Prostate gland (tissue), 2 donors: Measurements from ENCODE around the gene ITPR2. TPM values are rescaled to one million over a fixed set of nuclear protein-coding genes. Genes with fewer than 3 reads are reported as not detected.
A peak's percentile ranks its signal among the peaks of the same experiment; 100 is the strongest.

Experiments used
- DNase-seq: peaks from one replicate; pipeline ENCODE4 v3.0.0-alpha.2; 2019; ENCODE audit warnings: low spot score
- H3K27ac ChIP-seq, 2 donors: fragments of 200-600 bp; sonication (generic); 2 replicates each; pipeline ENCODE4 v1.5.1; 2017 to 2019
- H3K27me3 ChIP-seq: fragments of 200-600 bp; sonication (generic); replicated peaks from 2 replicates; pipeline ENCODE4 v1.5.1; 2019; ENCODE audit not compliant: insufficient read depth
- H3K36me3 ChIP-seq, 2 donors: fragments of 200-600 bp; sonication (generic); 1 replicate in 1 of 2; 2 replicates in 1 of 2; pipeline versions ENCODE4 v1.5.1 to v1.8.1; 2017 to 2019
- H3K4me1 ChIP-seq: fragments of 200-600 bp; sonication (generic); replicated peaks from 2 replicates; pipeline ENCODE4 v1.5.1; 2019
- H3K4me3 ChIP-seq, 2 donors: fragments of 200-600 bp; sonication (generic); 2 replicates each; pipeline ENCODE4 v1.5.1; 2017 to 2019
- H3K9me3 ChIP-seq: fragments of 200-600 bp; sonication (generic); 2 replicates; pipeline ENCODE4 v1.5.1; 2017
- CTCF ChIP-seq, 4 experiments: fragments of 200-600 bp in 2 of 4; fragments of 450-650 bp in 2 of 4; sonication (generic) in 2 of 4; IDR thresholded peaks; 1 replicate in 3 of 4; 2 replicates in 1 of 4; pipeline ENCODE4 v1.5.1; 2016 to 2019; ENCODE audit warnings: antibody characterized with exemption in 4 of 4, mild to moderate bottlenecking in 2 of 4, moderate library complexity in 2 of 4
- POLR2A ChIP-seq: fragments of 450-650 bp; IDR thresholded peaks from one replicate; pipeline ENCODE4 v1.6.1; 2016; ENCODE audit warnings: antibody characterized with exemption, mild to moderate bottlenecking
- POLR2AphosphoS5 ChIP-seq: sonication (generic); formaldehyde crosslinking; IDR thresholded peaks from one replicate; pipeline ENCODE4 v1.6.1; 2017; ENCODE audit warnings: antibody characterized with exemption
- WGBS: methylation state at CpG from one replicate; pipeline ENCODE4 v1.1.5; 2018; 5-methylcytosine and 5-hydroxymethylcytosine counted together
- intact Hi-C: fragments of 100-400 bp; cut with DNase I; formaldehyde crosslinking; loops from one replicate; pipeline ENCODE4 v1.14.2; 2022
- total RNA-seq, 2 donors: library from RNA; depleted of rRNA; stranded (reverse); fragments of >200 nt; gene quantifications; one replicate each; pipeline ENCODE4 v1.1.0, GENCODE V29; 2016

ITPR2 gene
- total RNA-seq, 2 donors from 2014 or later, result 30.0 to 44.4 TPM

GRCh38 chr12:26629864-26630263, 203.1 kb downstream of the ITPR2 start:
- H3K4me3 ChIP-seq, result no peak overlapping the region
- no peak overlapping the region for H3K27ac ChIP-seq
- H3K36me3 ChIP-seq, result no peaks in the 10 kb centered on the region
- 22% methylated on average over 1 of the region's 1 CpG for whole genome bisulfite sequencing
- no peaks in the 10 kb centered on the region for H3K4me1 ChIP-seq
- no peaks in the 10 kb centered on the region for H3K27me3 ChIP-seq
- intact Hi-C loops, result no loop called here
- TF ChIP-seq POLR2A, result no peak
- peak in 1 of 4 experiments; percentile 16 for TF ChIP-seq CTCF (IDR thresholded peaks at IDR 0.05)
- no peak for DNase-seq
- H3K9me3 ChIP-seq, result no peaks in the 10 kb centered on the region

DNA sequence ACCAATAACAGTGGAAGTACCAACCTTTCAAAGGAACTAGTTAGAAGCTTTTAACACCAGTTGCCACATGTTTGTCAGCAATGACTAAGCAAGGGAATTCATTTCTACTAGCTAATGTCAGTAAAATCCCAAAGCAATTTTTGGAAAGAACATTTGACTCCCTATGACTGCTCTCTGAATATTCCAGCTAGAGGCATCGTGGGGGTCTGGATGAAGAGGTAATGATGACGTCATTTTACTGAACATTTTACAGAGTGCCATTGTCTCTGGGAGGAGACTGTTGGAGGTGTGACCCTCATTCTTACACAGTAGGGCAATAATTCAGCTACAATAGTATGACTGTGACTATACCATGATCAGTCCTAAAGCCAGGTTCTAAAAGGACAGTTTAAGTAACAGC, 204.8 kb downstream of the ITPR2 start:
- Histone ChIP-seq H3K4me1 (no peaks in the 10 kb centered on the region), H3K27me3 (no peaks in the 10 kb centered on the region), H3K27ac (no peak overlapping the region), H3K4me3 (no peak overlapping the region), H3K36me3 (no peaks in the 10 kb centered on the region), H3K9me3 (no peaks in the 10 kb centered on the region)
- intact Hi-C loops, result no loop called here
- TF ChIP-seq POLR2A, result no peak
- TF ChIP-seq CTCF (IDR thresholded peaks at IDR 0.05), result no peak
- WGBS, result 84% methylated on average over 2 of the region's 2 CpGs
- DNase-seq, result no peak

DNA sequence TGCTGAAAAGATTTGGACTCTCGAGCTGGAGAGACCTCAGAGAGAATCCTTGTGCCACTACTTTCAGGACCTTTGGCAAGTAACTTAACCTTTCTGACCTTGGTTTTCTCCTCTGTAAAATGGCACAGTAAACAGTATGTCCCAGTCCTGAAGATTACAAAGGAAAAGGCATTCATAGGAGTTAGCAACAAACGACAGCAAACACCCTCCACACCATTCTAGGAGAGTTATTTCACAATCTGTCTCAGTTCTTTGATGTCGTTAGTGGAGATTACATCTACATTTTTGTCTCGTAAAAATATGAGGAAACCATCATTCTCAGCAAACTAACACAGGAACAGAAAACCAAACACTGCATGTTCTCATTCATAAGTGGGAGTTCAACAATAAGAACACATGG, 205.7 kb downstream of the ITPR2 start:
- Histone ChIP-seq H3K27me3 (no peaks in the 10 kb centered on the region), H3K36me3 (no peaks in the 10 kb centered on the region), H3K27ac (no peak overlapping the region), H3K4me3 (no peak overlapping the region), H3K9me3 (no peaks in the 10 kb centered on the region), H3K4me1 (no peaks in the 10 kb centered on the region)
- TF ChIP-seq POLR2AphosphoS5, result peak; percentile 17
- no peak for TF ChIP-seq POLR2A
- no peak for DNase-seq
- intact Hi-C loops, result no loop called here
- 35% methylated on average over 4 of the region's 4 CpGs for WGBS

- H3K4me3 ChIP-seq, result no peak overlapping the region
- no peak for TF ChIP-seq POLR2A
- TF ChIP-seq POLR2AphosphoS5, result no peak
- no peak for TF ChIP-seq CTCF (IDR thresholded peaks at IDR 0.05)
- no peaks in the 10 kb centered on the region for H3K27me3 ChIP-seq
- no peak for DNase-seq
- 97% methylated on average over 4 of the region's 4 CpGs for WGBS
- H3K27ac ChIP-seq, result no peak overlapping the region
- no peaks in the 10 kb centered on the region for H3K4me1 ChIP-seq
- intact Hi-C loops, result no loop called here
- H3K36me3 ChIP-seq, result no peaks in the 10 kb centered on the region
- no peaks in the 10 kb centered on the region for H3K9me3 ChIP-seq
These were observed 209.9 kb downstream of the ITPR2 start for GRCh38 chr12:26623136-26623535.

- Histone ChIP-seq H3K4me1 (no peaks in the 10 kb centered on the region), H3K9me3 (no peaks in the 10 kb centered on the region), H3K36me3 (no peaks in the 10 kb centered on the region), H3K27me3 (no peaks in the 10 kb centered on the region), H3K4me3 (no peak overlapping the region), H3K27ac (no peak overlapping the region)
- no peak for DNase-seq
- TF ChIP-seq CTCF (IDR thresholded peaks at IDR 0.05), result no peak
- intact Hi-C loops, result no loop called here
- 83% methylated on average over 5 of the region's 5 CpGs for WGBS
These were observed 210.4 kb downstream of the ITPR2 start for GRCh38 chr12:26622601-26623000.
